Fibroblast of lung (primary cell): ENCODE measurements around the gene EIF3J.

ENCODE experiments used
- CTCF ChIP-seq, 2 donors: IDR thresholded peaks in 1 of 2; conservative IDR thresholded peaks in 1 of 2; 1 replicate in 1 of 2; 2 replicates in 1 of 2; pipeline ENCODE4 v1.5.1; 2011 to 2012; ENCODE audit warnings: low read length in 2 of 2, control low read depth in 1 of 2, inconsistent platforms in 1 of 2, low read depth in 1 of 2, mild to moderate bottlenecking in 1 of 2
- EZH2 ChIP-seq: IDR thresholded peaks from 2 replicates; pipeline ENCODE4 v1.5.1; 2012; ENCODE audit warnings: low read length, control low read depth, mild to moderate bottlenecking; ENCODE audit errors: missing control alignments

GRCh38 chr15:44574734-44575133 is 37.8 kb downstream of the EIF3J start:
- no peak for TF ChIP-seq CTCF (conservative IDR thresholded peaks at IDR 0.05 in 1 of 2, IDR thresholded peaks at IDR 0.05 in 1 of 2; ENCODE audit: low read depth in 1 of 2, low read length in 2 of 2)
- TF ChIP-seq EZH2: no peak
